Liver (tissue), 9 donors: ENCODE data around the gene SYPL1. TPM values are rescaled to one million over a fixed set of nuclear protein-coding genes. Genes with fewer than 3 reads are reported as not detected.

Experiments used
- DNase-seq: peaks from one replicate; pipeline ENCODE4 v3.0.0-alpha.2; 2017; ENCODE audit warnings: low spot score
- H3K27ac ChIP-seq, 2 donors: one replicate each; pipeline ENCODE4 v1.7.0; 2013; ENCODE audit warnings: inconsistent platforms in 2 of 2, low read length in 2 of 2, control low read depth in 1 of 2, low read depth in 1 of 2, mild to moderate bottlenecking in 1 of 2
- H3K27me3 ChIP-seq, 4 donors: one replicate each; pipeline versions ENCODE4 v1.6.1 to v1.7.0; 2013; ENCODE audit warnings: low read length in 3 of 4, inconsistent platforms in 1 of 4, mild to moderate bottlenecking in 1 of 4, moderate library complexity in 1 of 4; ENCODE audit not compliant: control insufficient read depth in 4 of 4, insufficient read depth in 4 of 4
- H3K36me3 ChIP-seq, 4 donors: one replicate each; pipeline versions ENCODE4 v1.6.1 to v1.7.0; 2013; ENCODE audit warnings: low read length in 3 of 4, mild to moderate bottlenecking in 3 of 4, low read depth in 1 of 4, moderate library complexity in 1 of 4; ENCODE audit not compliant: control insufficient read depth in 4 of 4, insufficient read depth in 3 of 4
- H3K4me1 ChIP-seq, 4 donors: one replicate each; pipeline versions ENCODE4 v1.6.1 to v1.7.0; 2013; ENCODE audit warnings: low read length in 3 of 4, mild to moderate bottlenecking in 3 of 4, moderate library complexity in 1 of 4; ENCODE audit not compliant: control insufficient read depth in 4 of 4, insufficient read depth in 4 of 4
- H3K4me3 ChIP-seq, 3 donors: one replicate each; pipeline versions ENCODE4 v1.6.1 to v1.7.0; 2013; ENCODE audit warnings: low read length in 3 of 3, control low read depth in 1 of 3, low read depth in 1 of 3, mild to moderate bottlenecking in 1 of 3
- H3K9ac ChIP-seq, 2 donors: one replicate each; pipeline ENCODE4 v1.7.0; 2013; ENCODE audit warnings: low read length in 2 of 2, mild to moderate bottlenecking in 2 of 2, moderate library complexity in 2 of 2, control low read depth in 1 of 2, low read depth in 1 of 2
- H3K9me3 ChIP-seq, 4 donors: one replicate each; pipeline versions ENCODE4 v1.6.1 to v1.7.0; 2013; ENCODE audit warnings: low read length in 3 of 4; ENCODE audit not compliant: control insufficient read depth in 4 of 4
- ATF3 ChIP-seq: IDR thresholded peaks from 2 replicates; pipeline ENCODE4 v1.6.1; 2016; ENCODE audit warnings: antibody characterized with exemption
- CTCF ChIP-seq: fragments of 150-350 bp; IDR thresholded peaks from 2 replicates; pipeline ENCODE4 v1.5.1; 2017; ENCODE audit warnings: improper control_type of control experiment, low read depth, low read length; ENCODE audit not compliant: missing input control
- EGR1 ChIP-seq, 2 donors: IDR thresholded peaks; 2 replicates each; pipeline ENCODE4 v1.6.1; 2016 to 2018; ENCODE audit warnings: antibody characterized with exemption in 2 of 2, low read depth in 2 of 2
- FOXA1 ChIP-seq: IDR thresholded peaks from 2 replicates; pipeline ENCODE4 v1.6.1; 2016; ENCODE audit warnings: antibody characterized with exemption
- FOXA2 ChIP-seq: IDR thresholded peaks from 2 replicates; pipeline ENCODE4 v1.6.1; 2016; ENCODE audit warnings: antibody characterized with exemption
- GABPA ChIP-seq, 2 donors: IDR thresholded peaks in 1 of 2; conservative IDR thresholded peaks in 1 of 2; 2 replicates each; pipeline ENCODE4 v1.6.1; 2016; ENCODE audit warnings: antibody characterized with exemption in 2 of 2, mild to moderate bottlenecking in 1 of 2, moderate library complexity in 1 of 2
- HNF4A ChIP-seq, 2 donors: conservative IDR thresholded peaks; 2 replicates each; pipeline ENCODE4 v1.6.1; 2016; ENCODE audit warnings: antibody characterized with exemption in 2 of 2, mild to moderate bottlenecking in 2 of 2
- HNF4G ChIP-seq: IDR thresholded peaks from 2 replicates; pipeline ENCODE4 v1.6.1; 2016; ENCODE audit warnings: antibody characterized with exemption
- JUND ChIP-seq, 2 donors: IDR thresholded peaks; 2 replicates each; pipeline ENCODE4 v1.6.1; 2016; ENCODE audit warnings: antibody characterized with exemption in 2 of 2
- MAX ChIP-seq: IDR thresholded peaks from 2 replicates; pipeline ENCODE4 v1.6.1; 2016; ENCODE audit warnings: antibody characterized with exemption
- NR2F2 ChIP-seq: IDR thresholded peaks from 2 replicates; pipeline ENCODE4 v1.6.1; 2016; ENCODE audit warnings: antibody characterized with exemption
- RAD21 ChIP-seq, 2 donors: IDR thresholded peaks; 2 replicates each; pipeline ENCODE4 v1.6.1; 2016; ENCODE audit warnings: antibody characterized with exemption in 2 of 2, mild to moderate bottlenecking in 2 of 2
- REST ChIP-seq: IDR thresholded peaks from 2 replicates; pipeline ENCODE4 v1.6.1; 2016; ENCODE audit warnings: antibody characterized with exemption, mild to moderate bottlenecking
- RXRA ChIP-seq, 2 donors: IDR thresholded peaks; 2 replicates each; pipeline ENCODE4 v1.6.1; 2017 to 2018; ENCODE audit warnings: antibody characterized with exemption in 2 of 2, mild to moderate bottlenecking in 1 of 2
- SP1 ChIP-seq: IDR thresholded peaks from 2 replicates; pipeline ENCODE4 v1.6.1; 2018; ENCODE audit warnings: antibody characterized with exemption, mild to moderate bottlenecking
- TAF1 ChIP-seq: conservative IDR thresholded peaks from 2 replicates; pipeline ENCODE4 v1.6.1; 2016; ENCODE audit warnings: antibody characterized with exemption, mild to moderate bottlenecking
- YY1 ChIP-seq: IDR thresholded peaks from 2 replicates; pipeline ENCODE4 v1.6.1; 2016; ENCODE audit warnings: antibody characterized with exemption, mild to moderate bottlenecking
- ZBTB33 ChIP-seq: IDR thresholded peaks from 2 replicates; pipeline ENCODE4 v1.6.1; 2016; ENCODE audit warnings: antibody characterized with exemption
- WGBS: extraction: QIAGEN DNeasy Blood & Tissue Kit; methylation state at CpG from one replicate; pipeline ENCODE4 v1.1.7; 2013; 5-methylcytosine and 5-hydroxymethylcytosine counted together
- polyA plus RNA-seq, 2 donors: library from polyadenylated mRNA; stranded (reverse) in 1 of 2; unstranded in 1 of 2; fragments of 200-250 nt in 1 of 2; fragments of >200 nt in 1 of 2; fragmentation: Nextera tagmentation in 1 of 2; extraction: Ambion mirVana in 1 of 2; gene quantifications; one replicate each; pipeline versions ENCODE4 v1.2.1 to v1.2.3, GENCODE V29; 2013 to 2015
- total RNA-seq, 2 donors: library from RNA; depleted of rRNA; stranded (reverse); fragments of >200 nt; gene quantifications; one replicate each; pipeline ENCODE4 v1.2.3, GENCODE V29; 2014
- donor health status: healthy.
- donor health status: healthy.
- donor health status: healthy.
- donor health status: healthy.
- donor health status: healthy.

Gene SYPL1
- total and polyA plus RNA-seq, 4 donors, result 25.5 to 41.2 (median 28.8) TPM

GRCh38 chr7:106095634-106096033 is 16.5 kb downstream of the SYPL1 start:
- Histone ChIP-seq H3K9ac (no peak overlapping the region), H3K4me1 (peaks cover 2 to 20% (median 9%) of the 10 kb centered on the region in 4 donors), H3K9me3 (no peaks in the 10 kb centered on the region), H3K36me3 (peaks cover 1 to 16% (median 14%) of the 10 kb centered on the region in 4 donors), H3K27ac (no peak overlapping the region), H3K4me3 (no peak overlapping the region), H3K27me3 (no peaks in the 10 kb centered on the region)
- DNase-seq, result no peak
- TF ChIP-seq FOXA2, result no peak
- TF ChIP-seq RAD21 (IDR thresholded peaks at IDR 0.05), result no peak
- TF ChIP-seq FOXA1, result no peak
- no peak for TF ChIP-seq ZBTB33
- no peak for TF ChIP-seq MAX
- no peak for TF ChIP-seq TAF1
- no peak for TF ChIP-seq SP1
- TF ChIP-seq HNF4A (conservative IDR thresholded peaks at IDR 0.05), result no peak
- TF ChIP-seq GABPA (IDR thresholded peaks at IDR 0.05 in 1 of 2, conservative IDR thresholded peaks at IDR 0.05 in 1 of 2), result no peak
- TF ChIP-seq EGR1 (IDR thresholded peaks at IDR 0.05; ENCODE audit: low read depth in 2 of 2), result no peak
- TF ChIP-seq NR2F2, result no peak
- TF ChIP-seq ATF3, result no peak
- TF ChIP-seq CTCF, result no peak
- WGBS, result 88% methylated on average over 1 of the region's 1 CpG

GRCh38 chr7:106094780-106095179 is 17.3 kb downstream of the SYPL1 start:
- TF ChIP-seq ZBTB33 (no peak), CTCF (no peak), TAF1 (no peak), FOXA1 (no peak), GABPA (IDR thresholded peaks at IDR 0.05 in 1 of 2, conservative IDR thresholded peaks at IDR 0.05 in 1 of 2) (no peak), FOXA2 (no peak), NR2F2 (no peak), YY1 (no peak), MAX (no peak), SP1 (no peak), ATF3 (no peak), REST (no peak), RAD21 (IDR thresholded peaks at IDR 0.05) (no peak), HNF4G (no peak), HNF4A (conservative IDR thresholded peaks at IDR 0.05) (no peak), JUND (IDR thresholded peaks at IDR 0.05) (no peak), EGR1 (IDR thresholded peaks at IDR 0.05; ENCODE audit: low read depth in 2 of 2) (no peak), RXRA (IDR thresholded peaks at IDR 0.05) (no peak)
- no peaks in the 10 kb centered on the region for H3K27me3 ChIP-seq
- H3K36me3 ChIP-seq, result peaks cover 1 to 20% (median 15%) of the 10 kb centered on the region in 4 donors

More at GRCh38 chr7:106094780-106095179, 17.3 kb downstream of the SYPL1 start:
- H3K4me1 ChIP-seq, result peaks cover 0 to 12% (median 8%) of the 10 kb centered on the region in 4 donors
- no peak overlapping the region for H3K4me3 ChIP-seq
- no peak overlapping the region for H3K27ac ChIP-seq
- H3K9me3 ChIP-seq, result no peaks in the 10 kb centered on the region
- no peak overlapping the region for H3K9ac ChIP-seq
- WGBS, result 96% methylated on average over 3 of the region's 3 CpGs
- DNase-seq, result no peak
